HG02642 (cell line): ENCODE measurements around the gene MCHR1.
"Not testable (repeated sequence)": the region's sequence is repeated elsewhere in the genome, so short reads cannot be mapped to it uniquely, and the experiment has no call there.

Experiments used
- ATAC-seq: cut with Tn5 transposase; IDR thresholded peaks from one replicate; pipeline ENCODE4 v1.9.1; 2021; ENCODE audit warnings: mild to moderate bottlenecking; ENCODE audit not compliant: unreplicated experiment, poor library complexity

MCHR1 gene

GRCh38 chr22:40684728-40685127 lies 5.4 kb downstream of the MCHR1 start:
- no peak for ATAC-seq

GRCh38 chr22:40685406-40685805 lies 6.1 kb downstream of the MCHR1 start:
- ATAC-seq: no peak

- no peak for ATAC-seq
Observed at GRCh38 chr22:40687706-40688105, 8.4 kb downstream of the MCHR1 start.

- no peak for ATAC-seq
Observed at GRCh38 chr22:40690370-40690769, 11.1 kb downstream of the MCHR1 start.

GRCh38 chr22:40691532-40691931 lies 12.2 kb downstream of the MCHR1 start:
- ATAC-seq: no peak

- no peak for ATAC-seq
Observed at GRCh38 chr22:40694411-40694810, 15.1 kb downstream of the MCHR1 start.

- no peak for ATAC-seq
Observed at GRCh38 chr22:40701274-40701673, 22.0 kb downstream of the MCHR1 start.

GRCh38 chr22:40703174-40703573 lies 23.9 kb downstream of the MCHR1 start:
- no peak for ATAC-seq

- ATAC-seq: no peak
Observed at GRCh38 chr22:40703736-40704135, 24.5 kb downstream of the MCHR1 start.

- ATAC-seq: no peak
Observed at GRCh38 chr22:40705918-40706682, 26.8 kb downstream of the MCHR1 start.

- no peak for ATAC-seq
Observed at GRCh38 chr22:40707154-40707553, 27.9 kb downstream of the MCHR1 start.

GRCh38 chr22:40708177-40708576 lies 28.9 kb downstream of the MCHR1 start:
- ATAC-seq: no peak

GRCh38 chr22:40709752-40710413 lies 30.6 kb downstream of the MCHR1 start:
- ATAC-seq: no peak

GRCh38 chr22:40712311-40712710 lies 33.0 kb downstream of the MCHR1 start:
- no peak for ATAC-seq

- ATAC-seq: no peak
Observed at GRCh38 chr22:40714499-40715337, 35.4 kb downstream of the MCHR1 start.

GRCh38 chr22:40716116-40716515 lies 36.8 kb downstream of the MCHR1 start:
- ATAC-seq: no peak

GRCh38 chr22:40717657-40718056 lies 38.4 kb downstream of the MCHR1 start:
- ATAC-seq: not testable (repeated sequence)

GRCh38 chr22:40718250-40719204 lies 39.2 kb downstream of the MCHR1 start:
- ATAC-seq: no peak

GRCh38 chr22:40719599-40719998 lies 40.3 kb downstream of the MCHR1 start:
- ATAC-seq: no peak

- not testable (repeated sequence) for ATAC-seq
Observed at GRCh38 chr22:40720156-40720537, 40.9 kb downstream of the MCHR1 start.
